Measurements from ENCODE around the gene KLRB1. TPM values are rescaled to one million over a fixed set of nuclear protein-coding genes. Genes with fewer than 3 reads are reported as not detected.
A peak's percentile ranks its signal among the peaks of the same experiment; 100 is the strongest.

Gene KLRB1
- total RNA-seq, 1 experiment from 2014 or later: not detected

DNA sequence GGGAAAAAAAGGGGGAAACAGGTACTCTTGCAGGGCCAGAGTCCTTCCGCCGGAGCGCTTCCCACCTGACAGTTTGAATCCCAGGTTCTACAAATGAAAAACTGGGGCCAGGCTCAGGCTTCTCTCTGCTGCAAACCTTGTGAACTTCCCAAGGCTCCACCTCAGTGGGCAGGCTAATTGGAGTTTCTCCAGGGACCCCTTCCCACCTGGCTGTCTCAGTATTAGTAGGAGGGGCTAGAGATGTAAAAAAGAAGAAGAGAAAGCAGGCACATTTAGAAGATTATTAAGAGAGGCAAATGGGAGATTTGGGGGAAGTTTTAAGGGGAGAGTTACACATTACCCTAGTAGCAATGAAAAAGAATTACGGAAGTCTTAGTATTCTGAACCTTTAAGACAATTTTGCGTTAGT, 41.8 kb upstream of the KLRB1 start:
- H3K27ac ChIP-seq (ENCODE audit: low read length): peak overlapping the region; percentile 87
- TF ChIP-seq, protein P1, sequence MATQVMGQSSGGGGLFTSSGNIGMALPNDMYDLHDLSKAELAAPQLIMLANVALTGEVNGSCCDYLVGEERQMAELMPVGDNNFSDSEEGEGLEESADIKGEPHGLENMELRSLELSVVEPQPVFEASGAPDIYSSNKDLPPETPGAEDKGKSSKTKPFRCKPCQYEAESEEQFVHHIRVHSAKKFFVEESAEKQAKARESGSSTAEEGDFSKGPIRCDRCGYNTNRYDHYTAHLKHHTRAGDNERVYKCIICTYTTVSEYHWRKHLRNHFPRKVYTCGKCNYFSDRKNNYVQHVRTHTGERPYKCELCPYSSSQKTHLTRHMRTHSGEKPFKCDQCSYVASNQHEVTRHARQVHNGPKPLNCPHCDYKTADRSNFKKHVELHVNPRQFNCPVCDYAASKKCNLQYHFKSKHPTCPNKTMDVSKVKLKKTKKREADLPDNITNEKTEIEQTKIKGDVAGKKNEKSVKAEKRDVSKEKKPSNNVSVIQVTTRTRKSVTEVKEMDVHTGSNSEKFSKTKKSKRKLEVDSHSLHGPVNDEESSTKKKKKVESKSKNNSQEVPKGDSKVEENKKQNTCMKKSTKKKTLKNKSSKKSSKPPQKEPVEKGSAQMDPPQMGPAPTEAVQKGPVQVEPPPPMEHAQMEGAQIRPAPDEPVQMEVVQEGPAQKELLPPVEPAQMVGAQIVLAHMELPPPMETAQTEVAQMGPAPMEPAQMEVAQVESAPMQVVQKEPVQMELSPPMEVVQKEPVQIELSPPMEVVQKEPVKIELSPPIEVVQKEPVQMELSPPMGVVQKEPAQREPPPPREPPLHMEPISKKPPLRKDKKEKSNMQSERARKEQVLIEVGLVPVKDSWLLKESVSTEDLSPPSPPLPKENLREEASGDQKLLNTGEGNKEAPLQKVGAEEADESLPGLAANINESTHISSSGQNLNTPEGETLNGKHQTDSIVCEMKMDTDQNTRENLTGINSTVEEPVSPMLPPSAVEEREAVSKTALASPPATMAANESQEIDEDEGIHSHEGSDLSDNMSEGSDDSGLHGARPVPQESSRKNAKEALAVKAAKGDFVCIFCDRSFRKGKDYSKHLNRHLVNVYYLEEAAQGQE (IDR thresholded peaks at IDR 0.05; ENCODE audit: insufficient read depth in 1 of 2, low read depth in 2 of 2, low read length in 1 of 2): no peak
- TF ChIP-seq TCF7L2 (IDR thresholded peaks at IDR 0.05; ENCODE audit: low read depth, low read length): no peak
- no peak for TF ChIP-seq SIN3A (IDR thresholded peaks at IDR 0.05; ENCODE audit: borderline replicate concordance, insufficient read depth, low read depth, low read length)
- TF ChIP-seq, protein P2, sequence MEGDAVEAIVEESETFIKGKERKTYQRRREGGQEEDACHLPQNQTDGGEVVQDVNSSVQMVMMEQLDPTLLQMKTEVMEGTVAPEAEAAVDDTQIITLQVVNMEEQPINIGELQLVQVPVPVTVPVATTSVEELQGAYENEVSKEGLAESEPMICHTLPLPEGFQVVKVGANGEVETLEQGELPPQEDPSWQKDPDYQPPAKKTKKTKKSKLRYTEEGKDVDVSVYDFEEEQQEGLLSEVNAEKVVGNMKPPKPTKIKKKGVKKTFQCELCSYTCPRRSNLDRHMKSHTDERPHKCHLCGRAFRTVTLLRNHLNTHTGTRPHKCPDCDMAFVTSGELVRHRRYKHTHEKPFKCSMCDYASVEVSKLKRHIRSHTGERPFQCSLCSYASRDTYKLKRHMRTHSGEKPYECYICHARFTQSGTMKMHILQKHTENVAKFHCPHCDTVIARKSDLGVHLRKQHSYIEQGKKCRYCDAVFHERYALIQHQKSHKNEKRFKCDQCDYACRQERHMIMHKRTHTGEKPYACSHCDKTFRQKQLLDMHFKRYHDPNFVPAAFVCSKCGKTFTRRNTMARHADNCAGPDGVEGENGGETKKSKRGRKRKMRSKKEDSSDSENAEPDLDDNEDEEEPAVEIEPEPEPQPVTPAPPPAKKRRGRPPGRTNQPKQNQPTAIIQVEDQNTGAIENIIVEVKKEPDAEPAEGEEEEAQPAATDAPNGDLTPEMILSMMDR (IDR thresholded peaks at IDR 0.05): no peak
- TF ChIP-seq POLR2AphosphoS5 (IDR thresholded peaks at IDR 0.05; ENCODE audit: low read depth, low read length): no peak
- in situ Hi-C loops (cut with HindIII; ENCODE audit: low pct_unique_long_range_greater_than_20kb, low sequenced_read_pairs) (no loop called here), intact Hi-C loops (cut with micrococcal nuclease; ENCODE audit: unreplicated experiment) (no loop called here)
- no peaks in the 10 kb centered on the region for H3K9me3 ChIP-seq (ENCODE audit: control insufficient read depth, insufficient read depth, low read depth, low read length)
- 0 out of 2 replicates have a peak, but pooled peaks cover 2% of the 10 kb centered on the region for H3K36me3 ChIP-seq (ENCODE audit: control insufficient read depth, insufficient read depth, low read length)
- no peak for ATAC-seq
- H3K4me1 ChIP-seq (ENCODE audit: control insufficient read depth, insufficient read depth, low read length): peaks cover 7% of the 10 kb centered on the region; the same call in 1 of the 2 replicates
- POLR2A ChIA-PET: no interaction called here
- H3K27me3 ChIP-seq (ENCODE audit: control insufficient read depth, insufficient read depth, low read length): no peaks in the 10 kb centered on the region
- no peak for DNase-seq (ENCODE audit: low read depth, low spot score)
- no TSS peak for BruUV-seq (replicated peaks)
- peak overlapping the region; percentile 74 to 77 for H3K4me3 ChIP-seq (ENCODE audit: low read depth in 2 of 2, low read length in 2 of 2)
- CTCF ChIA-PET: no interaction called here

DNA sequence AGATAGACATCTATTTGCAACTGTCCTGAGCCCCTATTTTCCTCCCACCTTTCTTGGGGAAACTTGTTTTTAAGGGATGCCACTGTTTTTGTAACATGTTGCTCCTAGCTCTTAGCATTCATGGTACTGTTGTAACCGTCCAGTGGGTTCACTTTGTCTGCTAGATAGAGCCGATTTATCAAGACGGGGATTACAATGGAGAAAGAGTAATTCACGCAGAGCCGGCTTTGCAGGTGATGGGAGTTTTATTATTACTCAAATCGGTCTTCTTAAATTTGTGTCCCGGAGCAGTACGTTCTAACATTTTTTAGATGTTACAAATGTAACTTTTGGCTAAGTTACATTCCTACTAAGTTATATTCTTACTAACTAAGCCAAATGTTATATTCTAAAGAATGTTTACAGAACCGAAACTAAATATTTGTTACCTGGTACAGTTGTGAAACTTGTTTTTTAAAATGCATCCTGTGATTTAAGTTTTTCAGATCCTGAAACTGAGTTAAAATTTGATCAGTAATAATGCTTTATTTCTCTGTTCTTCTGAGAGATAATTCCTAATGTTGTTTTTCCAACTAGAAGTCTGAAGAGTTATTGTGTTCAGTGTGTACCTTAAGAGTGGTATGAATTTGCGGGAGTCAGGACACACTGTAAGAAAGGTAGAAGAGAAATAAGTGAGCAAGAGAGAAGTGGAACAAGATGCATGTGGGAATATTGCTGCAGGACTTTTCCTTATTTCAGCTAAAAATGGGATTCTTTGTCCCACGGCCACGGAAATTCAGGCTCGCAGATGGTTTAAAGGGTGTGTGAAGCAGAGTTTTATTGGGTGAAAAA, 41.2 kb upstream of the KLRB1 start:
- ChIA-PET CTCF (no interaction called here), POLR2A (no interaction called here)
- DNase-seq (ENCODE audit: low read depth, low spot score) (no peak), ATAC-seq (no peak)
- in situ Hi-C loops (cut with HindIII; ENCODE audit: low pct_unique_long_range_greater_than_20kb, low sequenced_read_pairs): no loop called here
- peak overlapping the region; percentile 87 for H3K27ac ChIP-seq (ENCODE audit: low read length)
- no peaks in the 10 kb centered on the region for H3K27me3 ChIP-seq (ENCODE audit: control insufficient read depth, insufficient read depth, low read length)
- TF ChIP-seq, protein P1 (IDR thresholded peaks at IDR 0.05; ENCODE audit: insufficient read depth in 1 of 2, low read depth in 2 of 2, low read length in 1 of 2): no peak
- intact Hi-C loops (cut with micrococcal nuclease; ENCODE audit: unreplicated experiment): no loop called here
- no peaks in the 10 kb centered on the region for H3K9me3 ChIP-seq (ENCODE audit: control insufficient read depth, insufficient read depth, low read depth, low read length)
- peaks cover 7% of the 10 kb centered on the region; the same call in 1 of the 2 replicates for H3K4me1 ChIP-seq (ENCODE audit: control insufficient read depth, insufficient read depth, low read length)
- 0 out of 2 replicates have a peak, but pooled peaks cover 2% of the 10 kb centered on the region for H3K36me3 ChIP-seq (ENCODE audit: control insufficient read depth, insufficient read depth, low read length)
- TSS peak; percentile 54 for BruUV-seq (replicated peaks)
- H3K4me3 ChIP-seq (ENCODE audit: low read depth in 2 of 2, low read length in 2 of 2): peak overlapping the region; percentile 74 to 77

Data from Panc1 (cell line).